Progenitor cell of endocrine pancreas (in vitro differentiated cells): ENCODE data around the gene MIB1. TPM values are rescaled to one million over a fixed set of nuclear protein-coding genes. Genes with fewer than 3 reads are reported as not detected.
A peak's percentile ranks its signal among the peaks of the same experiment; 100 is the strongest.

Experiments used
- DNase-seq: peaks from one replicate; pipeline ENCODE4 v3.0.0; 2021; ENCODE audit warnings: low spot score; ENCODE audit not compliant: unreplicated experiment
- H3K27ac Mint-ChIP-seq: 2 replicates; pipeline ENCODE4 v1.8.0; 2021; ENCODE audit warnings: mild to moderate bottlenecking, moderate library complexity, mixed read lengths
- H3K27me3 Mint-ChIP-seq: 2 replicates; pipeline ENCODE4 v1.8.0; 2021; ENCODE audit warnings: mixed read lengths
- H3K36me3 Mint-ChIP-seq: 2 replicates; pipeline ENCODE4 v1.8.0; 2022; ENCODE audit warnings: mixed read lengths; ENCODE audit not compliant: insufficient read depth
- H3K4me1 Mint-ChIP-seq: 2 replicates; pipeline ENCODE4 v1.8.0; 2021; ENCODE audit warnings: low read depth, mixed read lengths
- H3K4me3 Mint-ChIP-seq: 2 replicates; pipeline ENCODE4 v1.8.0; 2021; ENCODE audit warnings: low read depth, mild to moderate bottlenecking, moderate library complexity, mixed read lengths
- H3K9me3 Mint-ChIP-seq: 2 replicates; pipeline ENCODE4 v1.8.0; 2021; ENCODE audit warnings: low read depth, mixed read lengths
- CTCF ChIP-seq: fragments of 200-600 bp; sonication (generic); IDR thresholded peaks from one replicate; pipeline ENCODE4 v1.5.0; 2021; ENCODE audit warnings: antibody characterized with exemption, mild to moderate bottlenecking; ENCODE audit not compliant: unreplicated experiment
- total RNA-seq: library from RNA; stranded (reverse); gene quantifications from 2 replicates; pipeline ENCODE4 v1.2.1, GENCODE V29; 2021

The MIB1 gene
- total RNA-seq, 1 donor from 2014 or later: 79.5 TPM

GRCh38 chr18:21889570-21889969 is 149.0 kb downstream of the MIB1 start:
- TF ChIP-seq CTCF: no peak
- H3K9me3 Mint-ChIP-seq: peaks cover 20% of the 10 kb centered on the region
- no peaks in the 10 kb centered on the region for H3K4me1 Mint-ChIP-seq
- no peaks in the 10 kb centered on the region for H3K27me3 Mint-ChIP-seq
- no peaks in the 10 kb centered on the region for H3K36me3 Mint-ChIP-seq
- no peak overlapping the region for H3K4me3 Mint-ChIP-seq
- DNase-seq: no peak
- no peak overlapping the region for H3K27ac Mint-ChIP-seq

GRCh38 chr18:21894619-21895367 is 154.2 kb downstream of the MIB1 start:
- Mint-ChIP-seq H3K4me3 (no peak overlapping the region), H3K27ac (no peak overlapping the region), H3K9me3 (peaks cover 10% of the 10 kb centered on the region), H3K4me1 (no peaks in the 10 kb centered on the region), H3K27me3 (no peaks in the 10 kb centered on the region), H3K36me3 (no peaks in the 10 kb centered on the region)
- no peak for TF ChIP-seq CTCF
- DNase-seq: no peak

- Mint-ChIP-seq H3K9me3 (no peaks in the 10 kb centered on the region), H3K4me3 (no peak overlapping the region), H3K27ac (no peak overlapping the region), H3K4me1 (no peaks in the 10 kb centered on the region), H3K27me3 (no peaks in the 10 kb centered on the region), H3K36me3 (no peaks in the 10 kb centered on the region)
- no peak for DNase-seq
- no peak for TF ChIP-seq CTCF
Observed at GRCh38 chr18:21896732-21897336, 156.2 kb downstream of the MIB1 start.

- Mint-ChIP-seq H3K36me3 (no peaks in the 10 kb centered on the region), H3K27ac (peak overlapping the region; percentile 41), H3K9me3 (no peaks in the 10 kb centered on the region), H3K4me1 (no peaks in the 10 kb centered on the region), H3K27me3 (no peaks in the 10 kb centered on the region), H3K4me3 (no peak overlapping the region)
- peak; percentile 61 for DNase-seq
- TF ChIP-seq CTCF: peak; percentile 81
Observed at GRCh38 chr18:21897811-21898210, 157.2 kb downstream of the MIB1 start.

GRCh38 chr18:21900605-21901352 is 160.2 kb downstream of the MIB1 start:
- no peaks in the 10 kb centered on the region for H3K9me3 Mint-ChIP-seq
- H3K36me3 Mint-ChIP-seq: no peaks in the 10 kb centered on the region
- TF ChIP-seq CTCF: no peak
- H3K27ac Mint-ChIP-seq: no peak overlapping the region
- no peak for DNase-seq
- H3K4me1 Mint-ChIP-seq: no peaks in the 10 kb centered on the region
- peaks cover 5% of the 10 kb centered on the region for H3K27me3 Mint-ChIP-seq
- no peak overlapping the region for H3K4me3 Mint-ChIP-seq
